Thymus (tissue), 11 donors: Measurements from ENCODE around the gene C2orf92. TPM values are rescaled to one million over a fixed set of nuclear protein-coding genes. Genes with fewer than 3 reads are reported as not detected.

Experiments
- DNase-seq, 9 donors: peaks; one replicate each; pipeline ENCODE4 v3.0.0-alpha.2; 2013; ENCODE audit warnings: low spot score in 9 of 9, low read depth in 6 of 9, missing footprints in 1 of 9
- H3K27ac ChIP-seq, 2 donors: one replicate each; pipeline ENCODE4 v1.5.1; 2013; ENCODE audit warnings: control low read depth in 1 of 2, low read depth in 1 of 2, low read length in 1 of 2, mild to moderate bottlenecking in 1 of 2, moderate library complexity in 1 of 2
- H3K27me3 ChIP-seq, 2 donors: one replicate each; pipeline ENCODE4 v1.5.1; 2013; ENCODE audit warnings: low read length in 1 of 2; ENCODE audit not compliant: control insufficient read depth in 2 of 2, insufficient read depth in 1 of 2
- H3K36me3 ChIP-seq, 2 donors: one replicate each; pipeline ENCODE4 v1.5.1; 2013; ENCODE audit warnings: low read length in 1 of 2, mild to moderate bottlenecking in 1 of 2, moderate library complexity in 1 of 2; ENCODE audit not compliant: control insufficient read depth in 2 of 2, insufficient read depth in 2 of 2
- H3K4me1 ChIP-seq, 2 donors: one replicate each; pipeline ENCODE4 v1.5.1; 2013; ENCODE audit warnings: low read length in 2 of 2; ENCODE audit not compliant: control insufficient read depth in 2 of 2, insufficient read depth in 2 of 2
- H3K4me3 ChIP-seq, 2 donors: one replicate each; pipeline ENCODE4 v1.5.1; 2013; ENCODE audit warnings: low read length in 2 of 2, control low read depth in 1 of 2, mild to moderate bottlenecking in 1 of 2
- H3K9me3 ChIP-seq, 2 donors: one replicate each; pipeline ENCODE4 v1.5.1; 2013; ENCODE audit warnings: low read length in 1 of 2, mild to moderate bottlenecking in 1 of 2; ENCODE audit not compliant: control insufficient read depth in 2 of 2, insufficient read depth in 1 of 2
- WGBS: extraction: QIAGEN DNeasy Blood & Tissue Kit; methylation state at CpG from one replicate; pipeline ENCODE4 v1.1.7; 2013; 5-methylcytosine and 5-hydroxymethylcytosine counted together
- polyA plus RNA-seq: library from polyadenylated mRNA; stranded (reverse); fragments of 200-250 nt; gene quantifications from one replicate; pipeline ENCODE4 v1.2.3, GENCODE V29; 2013
- total RNA-seq: library from RNA; stranded (reverse); fragments of 120-200 nt; gene quantifications from one replicate; pipeline ENCODE4 v1.2.4, GENCODE V29; 2013
- donor health status: healthy.

The C2orf92 gene
- total and polyA plus RNA-seq, 2 donors = 2.9 to 13.1 TPM

DNA sequence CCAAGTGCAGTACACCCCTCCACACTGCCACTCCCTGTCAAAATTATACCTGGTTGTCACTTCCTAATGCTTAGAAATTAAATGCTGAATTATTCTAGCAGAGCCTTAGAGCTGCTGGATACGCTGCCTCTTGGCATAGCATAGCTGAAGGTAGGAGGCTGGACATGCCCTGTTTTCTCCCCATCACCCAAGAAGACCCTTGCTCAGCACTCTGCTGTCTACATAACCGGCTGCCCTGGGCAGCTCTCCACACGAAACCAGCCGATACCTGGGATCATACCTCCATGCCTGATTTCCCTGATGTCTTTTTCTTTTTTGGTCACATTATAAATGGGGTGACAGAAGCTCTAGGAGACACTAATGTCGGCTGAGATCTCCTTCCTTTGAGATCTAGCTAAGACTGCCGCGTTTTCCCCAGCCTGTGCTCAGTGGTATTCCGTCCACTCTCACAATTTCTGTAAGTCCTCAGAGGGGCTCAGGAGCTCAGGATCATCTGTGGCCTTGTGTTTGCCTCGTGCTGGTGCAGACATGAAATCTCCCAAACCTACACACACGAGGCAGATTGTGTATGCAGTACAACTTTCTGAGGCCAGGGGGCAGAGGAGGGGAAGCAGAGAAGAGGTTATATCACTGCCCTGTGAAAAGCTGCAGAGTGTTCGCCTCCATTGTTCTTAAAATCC lies 30.4 kb downstream of the C2orf92 start:
- no peak overlapping the region for H3K4me3 ChIP-seq
- no peaks in the 10 kb centered on the region for H3K27me3 ChIP-seq
- no peak overlapping the region for H3K27ac ChIP-seq
- H3K36me3 ChIP-seq = no peaks in the 10 kb centered on the region
- DNase-seq = peak in 7 of 9 donors; percentile 53 to 85 (median 63)
- H3K4me1 ChIP-seq = peaks cover 0 to 9% of the 10 kb centered on the region in 2 donors
- 72% methylated on average over 11 of the region's 11 CpGs for WGBS
- H3K9me3 ChIP-seq = no peaks in the 10 kb centered on the region

DNA sequence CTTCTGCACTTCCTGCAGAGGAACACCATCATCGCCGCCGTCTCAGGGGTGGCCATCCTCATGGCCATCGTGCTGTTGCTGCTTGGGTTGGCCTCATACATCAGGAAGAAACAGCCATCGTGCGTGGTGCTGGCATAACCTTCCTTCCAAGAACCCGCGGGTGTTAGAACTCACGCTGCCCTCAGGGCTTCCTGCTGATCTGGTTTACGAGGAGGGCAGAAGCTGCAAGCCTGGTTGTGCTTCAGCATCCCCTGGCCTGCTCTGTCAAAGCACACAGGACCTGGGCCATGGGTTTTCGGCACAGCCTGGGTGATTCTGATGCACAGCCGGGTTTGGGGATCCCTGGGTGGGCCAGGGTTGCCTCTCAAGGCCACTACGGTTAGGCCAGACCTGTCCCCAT lies 31.7 kb downstream of the C2orf92 start:
- Histone ChIP-seq H3K27me3 (no peaks in the 10 kb centered on the region), H3K27ac (no peak overlapping the region), H3K4me3 (no peak overlapping the region), H3K4me1 (peaks cover 0 to 9% of the 10 kb centered on the region in 2 donors), H3K9me3 (no peaks in the 10 kb centered on the region), H3K36me3 (no peaks in the 10 kb centered on the region)
- WGBS = 87% methylated on average over 13 of the region's 13 CpGs
- DNase-seq = no peak

DNA sequence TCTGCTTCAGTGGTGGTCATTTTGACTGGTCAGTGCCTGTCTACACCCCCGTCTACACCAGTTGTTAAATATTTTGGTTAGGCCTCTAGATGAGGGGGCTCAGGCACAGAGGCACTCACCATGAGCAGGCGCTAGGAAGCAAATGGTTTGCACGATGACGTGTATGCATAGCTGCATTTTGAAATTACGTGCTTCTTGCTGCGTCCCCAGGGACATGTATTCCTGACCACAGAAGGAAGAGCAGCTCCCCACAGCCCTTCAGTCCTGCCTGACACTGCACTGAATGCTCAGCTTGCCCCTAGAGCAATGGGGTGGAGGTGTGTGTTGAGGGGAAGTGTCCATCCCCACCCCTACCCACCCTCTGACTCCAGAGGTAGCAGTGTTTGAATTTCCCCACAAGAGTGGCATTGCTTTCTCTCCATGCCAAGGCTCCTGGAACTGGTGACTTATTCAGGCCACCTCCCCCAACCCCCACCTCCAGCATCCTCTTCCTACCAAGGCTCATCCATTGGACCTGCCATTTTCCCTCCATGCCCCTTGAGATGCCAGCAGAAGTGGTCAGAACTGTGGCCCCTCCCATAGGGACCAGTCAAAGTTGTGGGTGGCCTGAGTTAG lies 32.4 kb downstream of the C2orf92 start:
- WGBS = 97% methylated on average over 6 of the region's 6 CpGs
- H3K4me3 ChIP-seq = no peak overlapping the region
- DNase-seq = no peak
- H3K9me3 ChIP-seq = no peaks in the 10 kb centered on the region
- H3K27ac ChIP-seq = no peak overlapping the region
- peaks cover 0 to 7% of the 10 kb centered on the region in 2 donors for H3K4me1 ChIP-seq
- H3K36me3 ChIP-seq = no peaks in the 10 kb centered on the region
- H3K27me3 ChIP-seq = no peaks in the 10 kb centered on the region

DNA sequence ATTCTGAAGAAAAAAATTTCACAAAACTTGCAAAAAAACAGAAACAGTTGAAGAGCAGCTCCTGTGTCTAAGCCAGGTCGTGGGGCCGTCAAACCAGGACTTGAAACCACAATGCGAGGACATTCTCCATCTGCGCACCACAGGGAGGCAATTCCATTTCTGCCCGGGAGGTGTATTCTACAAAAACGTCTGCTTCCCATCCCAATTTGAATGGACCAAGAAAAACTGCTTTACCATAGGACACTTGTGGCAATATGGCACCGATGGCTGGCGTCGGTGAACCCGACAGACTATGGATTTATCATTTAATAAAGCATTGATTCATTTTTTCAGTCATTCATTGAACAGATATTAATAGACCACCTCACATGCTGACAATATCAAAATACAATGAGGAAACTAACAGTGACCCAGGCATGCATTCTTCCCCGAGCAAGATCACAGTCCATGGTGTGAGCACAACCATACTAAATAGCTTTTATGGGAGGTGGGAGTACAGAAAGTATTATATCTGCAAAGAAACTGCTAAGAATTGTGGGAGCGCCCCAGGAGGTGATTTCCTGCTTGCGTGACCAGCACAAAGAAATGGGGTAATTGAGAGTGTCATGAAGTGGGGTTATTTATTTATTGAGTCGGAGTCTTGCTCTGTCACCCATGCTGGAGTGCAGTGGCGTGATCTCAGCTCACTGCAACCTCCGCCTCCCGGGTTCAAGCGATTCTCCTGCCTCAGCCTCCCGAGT lies 33.4 kb downstream of the C2orf92 start:
- Histone ChIP-seq H3K27ac (no peak overlapping the region), H3K4me1 (peaks cover 0 to 7% of the 10 kb centered on the region in 2 donors), H3K36me3 (no peaks in the 10 kb centered on the region), H3K9me3 (no peaks in the 10 kb centered on the region), H3K27me3 (no peaks in the 10 kb centered on the region), H3K4me3 (no peak overlapping the region)
- WGBS = 97% methylated on average over 19 of the region's 19 CpGs
- no peak for DNase-seq

DNA sequence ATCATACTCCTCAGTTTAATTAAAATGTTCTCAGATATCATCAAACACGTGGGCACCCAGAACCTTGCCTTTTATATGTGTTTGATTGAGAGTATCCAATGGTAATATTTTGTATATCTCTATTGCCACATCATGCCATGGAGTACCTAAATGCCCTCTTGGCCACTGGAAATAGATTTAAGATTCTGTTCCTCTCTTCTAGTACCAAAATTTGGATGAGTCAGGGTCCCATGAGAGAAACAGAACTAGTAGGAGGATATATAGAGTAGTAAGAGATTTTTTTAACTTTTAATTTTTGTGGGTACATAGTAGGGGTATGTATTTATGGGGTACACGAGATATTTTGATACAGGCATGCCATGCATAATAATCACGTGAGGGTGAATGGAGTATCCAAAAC lies 34.2 kb downstream of the C2orf92 start:
- Histone ChIP-seq H3K27me3 (no peaks in the 10 kb centered on the region), H3K4me1 (peaks cover 2 to 13% of the 10 kb centered on the region in 2 donors), H3K9me3 (no peaks in the 10 kb centered on the region), H3K4me3 (no peak overlapping the region), H3K36me3 (no peaks in the 10 kb centered on the region), H3K27ac (no peak overlapping the region)
- WGBS = 96% methylated on average over 3 of the region's 3 CpGs
- DNase-seq = no peak

DNA sequence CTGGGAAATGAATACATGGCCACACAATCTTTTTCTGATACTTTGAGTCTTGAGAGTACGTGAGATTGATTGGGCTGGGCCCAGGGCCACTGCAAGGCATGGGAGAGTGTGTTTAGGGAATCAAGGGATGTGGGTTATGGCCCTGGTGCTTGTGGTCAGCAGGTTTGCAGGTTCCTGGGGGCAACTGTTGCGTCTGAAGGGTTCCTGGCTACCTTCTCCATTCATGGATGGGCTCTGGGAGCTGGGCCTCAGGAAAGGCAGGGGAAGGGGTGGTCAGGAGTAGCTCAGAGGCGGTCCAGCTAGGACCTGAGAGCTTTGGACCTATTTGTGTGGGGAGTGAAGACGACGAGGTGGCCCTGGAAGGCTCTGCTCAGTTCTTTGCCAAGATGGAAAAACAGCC lies 35.5 kb downstream of the C2orf92 start:
- Histone ChIP-seq H3K9me3 (no peaks in the 10 kb centered on the region), H3K4me1 (peaks cover 3 to 15% of the 10 kb centered on the region in 2 donors), H3K27me3 (no peaks in the 10 kb centered on the region), H3K4me3 (no peak overlapping the region), H3K27ac (no peak overlapping the region), H3K36me3 (no peaks in the 10 kb centered on the region)
- DNase-seq = no peak
- 98% methylated on average over 5 of the region's 5 CpGs for WGBS

DNA sequence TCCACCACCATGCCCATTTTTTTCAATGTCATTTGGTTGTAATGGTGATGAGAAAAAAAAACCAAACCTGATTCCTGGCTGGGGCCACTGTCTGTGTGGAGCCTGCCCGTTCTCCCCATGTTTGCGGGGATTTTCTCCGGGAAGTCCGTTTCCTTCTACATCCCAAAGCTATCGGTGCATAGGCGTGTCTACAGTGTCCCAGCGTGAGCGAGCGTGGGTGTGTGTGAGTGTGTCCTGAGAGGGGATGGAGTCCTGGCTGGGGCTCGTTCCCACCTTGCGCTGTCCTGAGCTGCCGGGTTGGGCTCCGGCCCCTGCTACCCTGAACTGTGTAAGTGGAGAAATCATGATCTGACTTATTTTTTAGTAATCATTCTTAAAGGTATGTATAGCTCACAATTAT lies 36.6 kb downstream of the C2orf92 start:
- Histone ChIP-seq H3K36me3 (no peaks in the 10 kb centered on the region), H3K9me3 (no peaks in the 10 kb centered on the region), H3K27ac (no peak overlapping the region), H3K27me3 (no peaks in the 10 kb centered on the region), H3K4me1 (peaks cover 10 to 20% of the 10 kb centered on the region in 2 donors), H3K4me3 (no peak overlapping the region)
- no peak for DNase-seq
- WGBS = 97% methylated on average over 13 of the region's 13 CpGs

DNA sequence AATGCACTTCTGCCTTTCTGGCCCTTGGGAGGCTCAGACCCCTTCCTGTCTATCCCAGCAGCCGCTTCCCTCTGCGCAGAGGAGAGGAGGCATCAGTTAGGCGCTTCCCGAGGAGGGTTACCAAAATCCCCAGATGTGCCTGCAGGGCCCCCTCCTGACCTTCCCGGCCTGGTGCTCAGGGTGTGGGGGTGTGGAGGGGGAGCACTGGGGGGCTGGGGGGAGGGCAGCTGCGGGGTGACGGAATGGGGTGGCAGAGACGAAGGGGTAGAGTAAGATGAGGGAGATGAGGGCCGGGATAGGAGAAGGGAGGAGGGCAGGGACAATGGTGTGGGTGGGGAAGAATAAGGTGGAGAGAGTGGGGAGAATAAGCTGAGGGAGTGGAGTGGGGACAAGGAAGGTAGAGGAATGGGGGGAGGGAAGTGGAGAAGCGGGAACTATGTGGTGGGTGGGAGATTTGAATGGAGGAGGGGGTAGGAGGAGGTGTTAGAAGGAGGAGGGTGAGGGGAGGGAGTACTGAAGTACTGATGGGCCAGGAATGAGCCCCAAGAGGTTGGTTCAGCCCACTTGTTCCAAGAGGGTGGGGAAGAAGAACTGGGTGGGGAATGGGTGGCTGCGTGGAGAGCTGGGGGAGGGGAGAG lies 37.3 kb downstream of the C2orf92 start:
- H3K27ac ChIP-seq = no peak overlapping the region
- WGBS = 97% methylated on average over 11 of the region's 11 CpGs
- H3K27me3 ChIP-seq = no peaks in the 10 kb centered on the region
- no peaks in the 10 kb centered on the region for H3K9me3 ChIP-seq
- no peak for DNase-seq
- no peaks in the 10 kb centered on the region for H3K36me3 ChIP-seq
- peaks cover 16 to 27% of the 10 kb centered on the region in 2 donors for H3K4me1 ChIP-seq
- H3K4me3 ChIP-seq = no peak overlapping the region
